HG02798 (cell line): ENCODE data around the gene NPAS3.

Source experiments
- ATAC-seq: cut with Tn5 transposase; IDR thresholded peaks from one replicate; pipeline ENCODE4 v1.9.1; 2021; ENCODE audit warnings: mild to moderate bottlenecking; ENCODE audit not compliant: unreplicated experiment, poor library complexity

The NPAS3 gene

GRCh38 chr14:33834466-33835260, 896.0 kb downstream of the NPAS3 start:
- ATAC-seq, result no peak

DNA sequence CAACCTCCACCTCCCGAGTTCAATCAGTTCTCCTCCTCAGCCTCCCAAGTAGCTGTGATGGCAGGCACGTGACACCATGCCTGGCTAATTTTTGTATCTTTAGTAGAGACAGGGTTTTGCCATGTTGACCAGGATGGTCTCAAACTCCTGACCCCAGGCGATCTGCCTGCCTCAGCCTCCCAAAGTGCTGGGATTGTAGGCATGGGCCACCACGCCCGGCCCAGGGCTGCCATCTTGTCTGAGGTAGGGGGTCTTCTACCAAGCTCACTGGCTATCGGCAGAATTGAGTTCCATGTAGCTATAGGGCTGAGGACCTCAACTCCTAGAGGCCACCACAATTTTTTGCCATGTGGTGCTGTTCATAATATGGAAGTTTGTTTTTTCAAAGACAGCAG, 896.6 kb downstream of the NPAS3 start:
- ATAC-seq, result no peak

DNA sequence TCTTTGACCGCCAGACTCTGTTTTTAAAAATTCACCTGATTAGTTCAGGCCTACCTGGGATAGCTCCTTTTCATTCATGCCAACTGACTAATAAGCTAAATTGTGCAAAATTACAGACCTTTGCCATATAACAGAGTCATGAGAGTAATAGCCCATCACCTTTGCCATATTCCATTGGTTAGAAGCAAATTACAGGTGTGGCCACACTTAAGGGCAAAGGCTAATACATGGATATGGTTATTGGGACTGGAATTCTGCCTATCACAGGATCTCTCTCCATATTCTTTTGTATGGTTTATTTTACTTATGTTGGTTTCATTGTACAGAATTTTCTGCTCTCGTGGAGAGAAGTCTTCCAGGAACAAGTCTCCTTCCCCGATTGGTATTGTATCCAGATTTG, 897.0 kb downstream of the NPAS3 start:
- ATAC-seq, result no peak

- no peak for ATAC-seq
Observed at GRCh38 chr14:33836203-33836899, 897.7 kb downstream of the NPAS3 start.

- no peak for ATAC-seq
Observed at GRCh38 chr14:33836900-33837577, 898.4 kb downstream of the NPAS3 start.

GRCh38 chr14:33837943-33838683, 899.4 kb downstream of the NPAS3 start:
- no peak for ATAC-seq

GRCh38 chr14:33839193-33840076, 900.8 kb downstream of the NPAS3 start:
- ATAC-seq, result peak; percentile 54

- ATAC-seq, result no peak
Observed at GRCh38 chr14:33840797-33841196, 902.1 kb downstream of the NPAS3 start.

GRCh38 chr14:33842299-33842698, 903.6 kb downstream of the NPAS3 start:
- ATAC-seq, result no peak

- no peak for ATAC-seq
Observed at GRCh38 chr14:33844118-33844517, 905.4 kb downstream of the NPAS3 start.

DNA sequence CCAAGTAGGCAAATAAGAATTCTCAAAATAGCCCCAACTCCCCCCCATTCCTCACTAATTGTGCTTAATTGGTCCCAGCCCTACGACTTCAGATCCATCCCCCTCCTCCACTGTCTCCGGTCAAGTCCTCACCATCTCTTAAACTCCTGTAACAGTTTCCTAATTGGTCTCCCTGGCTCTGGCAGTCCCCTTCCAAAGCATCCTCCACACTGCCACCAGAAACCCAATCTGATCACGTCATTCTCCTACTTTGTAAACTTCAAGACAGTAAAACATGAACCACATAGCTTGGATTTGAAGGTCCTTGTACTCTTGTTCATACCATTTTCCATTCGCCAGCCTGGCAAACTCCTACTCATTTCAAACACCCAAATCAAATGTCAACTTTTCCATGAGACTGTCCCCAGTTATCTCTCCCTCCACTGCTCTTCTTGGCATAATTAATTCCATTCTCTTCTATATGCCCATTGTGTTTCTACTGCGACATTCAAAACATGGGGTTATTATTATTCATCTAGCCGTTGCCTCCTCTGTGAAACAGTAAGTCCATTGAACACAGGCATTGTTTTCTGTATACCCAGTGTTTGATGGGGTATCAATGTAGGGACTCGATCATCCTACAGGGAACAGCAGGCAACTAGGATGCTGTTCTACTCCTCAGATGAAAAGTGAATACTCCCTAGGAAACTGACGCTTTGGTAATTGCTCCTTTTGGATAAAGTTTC, 907.6 kb downstream of the NPAS3 start:
- ATAC-seq, result no peak

- ATAC-seq, result no peak
Observed at GRCh38 chr14:33847066-33847465, 908.4 kb downstream of the NPAS3 start.

GRCh38 chr14:33848009-33848408, 909.3 kb downstream of the NPAS3 start:
- no peak for ATAC-seq

DNA sequence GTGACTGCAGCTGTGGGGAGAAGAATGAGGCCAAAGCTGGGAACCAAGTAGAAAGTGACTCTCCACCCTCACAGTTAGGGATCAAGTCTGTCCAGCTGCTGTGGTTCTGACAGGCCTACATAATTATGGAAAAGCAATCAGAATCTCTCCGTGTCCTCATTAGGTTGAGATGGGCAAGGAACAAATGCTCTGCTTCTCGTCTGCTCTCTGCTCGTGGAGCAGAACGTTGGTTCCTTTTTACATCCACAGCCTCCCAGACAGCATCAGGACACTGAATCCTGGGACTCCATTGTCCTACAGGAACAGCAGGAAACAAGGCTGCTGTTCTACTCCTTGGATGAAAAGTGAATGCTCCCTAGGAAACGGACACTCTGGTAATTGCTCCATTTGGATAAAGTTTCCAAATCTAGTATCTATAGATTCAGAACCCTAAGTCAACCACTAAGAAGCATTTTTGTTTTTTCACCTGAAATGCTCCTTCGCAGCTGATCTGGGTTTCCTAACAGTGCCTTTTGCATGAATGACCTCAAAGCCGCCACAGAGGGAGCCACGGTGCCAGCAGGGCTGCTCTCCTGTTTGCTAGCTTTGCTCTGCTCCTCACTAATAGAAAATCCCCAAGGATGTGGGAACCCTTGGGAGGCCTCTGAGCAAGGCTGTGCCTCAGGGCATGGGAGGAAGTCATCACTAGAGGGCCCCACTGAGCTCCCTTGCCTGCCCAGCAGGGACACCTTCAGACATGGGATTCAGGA, 910.2 kb downstream of the NPAS3 start:
- ATAC-seq, result peak; percentile 55

DNA sequence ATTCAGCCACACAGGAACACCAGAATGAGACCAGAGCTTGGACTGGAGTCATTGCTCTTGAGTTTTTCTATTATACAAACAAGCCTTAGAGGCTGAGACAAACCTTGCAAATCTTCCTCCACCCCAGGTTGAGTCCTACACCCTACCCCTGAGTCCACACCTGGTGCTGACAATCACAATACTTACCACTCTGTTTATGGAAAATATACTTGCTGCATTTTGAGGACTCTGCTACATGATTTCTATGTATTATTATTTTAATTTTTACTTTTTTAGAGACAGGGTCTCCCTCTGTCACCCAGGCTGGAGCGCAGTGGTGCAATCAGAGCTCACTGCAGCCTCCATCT, 910.7 kb downstream of the NPAS3 start:
- ATAC-seq, result no peak

DNA sequence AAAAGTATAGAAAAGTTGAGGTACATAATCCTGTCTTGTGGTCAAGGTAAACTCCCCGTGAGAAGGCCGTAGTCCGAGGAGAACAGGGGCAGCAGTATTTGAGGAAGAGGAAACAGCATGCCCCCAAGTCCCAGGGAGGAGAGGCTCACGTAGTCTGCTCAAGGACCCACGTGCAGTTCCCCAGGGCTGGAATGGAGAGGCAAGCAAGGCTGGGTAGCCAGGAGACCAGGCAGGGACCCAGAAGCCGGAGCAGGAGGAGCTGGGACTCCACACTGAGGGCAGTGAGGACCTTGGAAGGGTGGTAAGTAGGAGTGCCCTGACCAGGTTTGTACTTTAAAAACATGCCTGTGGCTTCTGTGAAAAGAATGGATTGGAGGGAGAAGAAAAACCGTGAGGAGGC, 912.1 kb downstream of the NPAS3 start:
- no peak for ATAC-seq

GRCh38 chr14:33851366-33851765, 912.7 kb downstream of the NPAS3 start:
- ATAC-seq, result no peak

DNA sequence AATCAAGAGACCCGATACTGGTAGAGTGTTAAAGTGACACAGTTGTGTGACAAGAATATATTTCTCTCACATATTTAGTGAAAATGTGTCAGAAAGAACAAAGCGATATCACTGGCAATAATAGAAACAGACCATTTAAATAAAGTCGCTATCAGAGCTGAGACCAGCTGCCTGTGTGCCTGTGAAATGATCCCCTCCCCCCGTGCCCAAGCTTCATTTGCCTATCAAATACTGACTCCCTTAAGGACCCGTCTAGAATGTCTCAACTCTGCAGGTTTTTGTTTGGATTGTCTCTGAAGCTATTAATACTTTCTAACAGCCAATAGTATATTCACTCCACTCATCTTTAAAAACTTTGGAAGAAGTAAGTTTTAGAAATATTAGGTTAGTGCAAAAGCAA, 913.3 kb downstream of the NPAS3 start:
- ATAC-seq, result no peak
